Stimulated activated CD8-positive, alpha-beta memory T cell treated with anti-CD3 and anti-CD28 coated beads, Interleukin-15, amount 100 ng/mL, for 4 hours (primary cell): ENCODE data around the gene PPP1R3F.
A peak's percentile ranks its signal among the peaks of the same experiment; 100 is the strongest.
"Not testable (repeated sequence)": the region's sequence is repeated elsewhere in the genome, so short reads cannot be mapped to it uniquely, and the experiment has no call there.

Experiments used
- DNase-seq, 2 donors: peaks; one replicate each; pipeline ENCODE4 v3.0.0-alpha.2; 2020; ENCODE audit warnings: low read depth in 2 of 2

PPP1R3F gene

DNA sequence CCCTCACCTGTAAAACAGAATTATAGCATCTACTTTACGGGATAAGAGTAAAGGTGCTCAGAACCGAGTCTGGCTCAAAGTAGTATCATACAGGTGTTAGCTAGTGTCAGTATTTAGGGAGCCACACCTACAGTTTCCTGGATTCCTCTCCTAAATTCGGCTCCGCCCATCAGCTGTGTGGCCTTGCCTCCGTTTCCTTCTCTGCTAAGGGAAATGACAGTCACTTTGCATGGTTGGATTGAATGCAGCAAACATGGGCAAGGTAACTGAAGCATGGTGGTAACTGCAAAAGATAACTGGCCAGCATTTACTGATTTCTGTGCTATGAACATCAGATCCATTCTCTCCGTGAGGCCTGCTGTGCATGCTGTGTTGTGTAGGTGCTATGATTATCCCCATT is 2.8 kb downstream of the PPP1R3F start:
- DNase-seq = no peak

DNA sequence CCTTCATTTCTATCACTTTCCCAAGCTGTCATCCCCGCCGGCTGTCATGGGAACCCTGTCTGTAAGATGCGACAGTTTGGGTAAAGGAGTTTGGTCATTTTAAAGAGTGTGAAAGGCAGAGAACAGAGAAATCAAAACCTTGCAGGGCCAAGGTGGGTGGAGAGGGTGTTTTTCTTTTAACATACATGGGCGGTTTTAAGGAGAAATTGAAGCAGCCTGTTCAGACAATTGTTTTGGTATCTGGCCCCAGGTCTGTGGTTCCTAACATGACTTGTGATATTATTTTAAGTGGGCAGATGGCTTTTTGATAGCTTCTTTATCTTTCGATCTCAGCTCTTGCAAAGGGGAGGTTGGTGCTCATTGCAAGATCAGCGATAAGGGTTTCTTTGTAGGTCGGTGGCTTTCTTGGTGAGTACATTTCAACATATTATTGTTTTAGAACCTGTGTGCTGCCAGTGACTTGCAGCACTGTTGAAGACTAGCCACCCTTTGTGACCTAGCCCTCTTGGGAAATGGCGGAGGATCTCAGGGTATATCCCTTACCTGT is 3.7 kb downstream of the PPP1R3F start:
- peak in 1 of 2 donors; percentile 19 for DNase-seq

DNA sequence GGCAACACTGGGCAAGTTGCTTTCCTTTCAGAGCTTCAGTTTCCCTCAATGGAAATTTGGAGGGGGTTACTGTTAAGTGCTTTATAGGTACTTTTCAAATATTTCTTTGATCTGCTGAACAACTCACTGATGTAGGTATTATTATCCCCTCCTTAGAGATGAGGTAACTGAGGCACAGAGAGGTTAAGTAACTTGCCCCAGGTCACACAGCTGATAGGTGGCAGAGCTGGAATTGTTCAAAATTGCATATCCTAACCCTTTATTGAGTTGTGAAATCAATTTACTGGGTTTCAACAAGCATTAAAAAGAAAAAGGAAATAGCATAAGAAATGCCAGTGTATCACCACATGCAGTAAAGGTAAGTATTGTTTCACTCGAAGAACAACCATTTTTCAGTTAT is 6.6 kb downstream of the PPP1R3F start:
- no peak for DNase-seq

DNA sequence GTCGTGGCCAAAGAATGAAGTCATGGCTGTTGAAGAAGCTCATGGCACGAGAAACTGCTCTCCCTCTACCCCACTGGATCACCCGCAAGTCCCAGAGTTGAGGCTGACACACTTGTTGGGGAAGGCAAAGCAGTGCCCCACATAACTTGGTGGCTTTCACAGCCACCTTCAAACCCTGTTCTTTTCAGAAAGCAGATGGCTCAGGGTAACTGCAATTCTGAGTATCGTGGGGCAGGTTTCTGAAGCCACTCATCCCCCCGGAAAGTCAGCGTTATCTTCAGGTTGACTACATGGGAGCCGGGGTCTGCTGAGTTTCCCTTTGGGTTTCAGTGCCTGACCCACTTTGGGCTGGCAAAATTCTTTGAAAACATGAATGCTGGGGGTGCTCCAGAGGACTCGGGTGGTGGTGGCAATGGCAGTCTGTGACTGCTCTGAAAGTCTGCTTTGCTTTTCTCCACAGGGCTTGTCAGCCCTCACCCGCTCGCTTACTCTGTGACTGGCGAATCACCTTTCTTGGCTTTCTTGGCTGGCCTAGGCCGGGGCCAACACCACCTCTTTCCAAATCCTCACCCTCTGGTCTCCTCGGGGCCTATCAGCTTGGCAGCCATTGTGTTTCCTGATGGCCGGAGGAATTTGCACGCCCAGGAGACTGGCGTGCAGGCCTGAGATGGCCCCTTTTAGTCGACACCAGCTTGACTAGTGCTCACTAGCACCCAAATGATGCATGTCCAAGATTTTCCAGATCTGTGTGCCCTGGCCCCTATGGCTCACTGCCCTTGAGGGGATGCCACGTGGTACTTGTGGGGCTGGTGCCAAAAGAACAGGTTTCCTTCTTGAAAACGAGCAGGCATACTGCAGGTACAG is 7.3 kb downstream of the PPP1R3F start:
- no peak for DNase-seq

DNA sequence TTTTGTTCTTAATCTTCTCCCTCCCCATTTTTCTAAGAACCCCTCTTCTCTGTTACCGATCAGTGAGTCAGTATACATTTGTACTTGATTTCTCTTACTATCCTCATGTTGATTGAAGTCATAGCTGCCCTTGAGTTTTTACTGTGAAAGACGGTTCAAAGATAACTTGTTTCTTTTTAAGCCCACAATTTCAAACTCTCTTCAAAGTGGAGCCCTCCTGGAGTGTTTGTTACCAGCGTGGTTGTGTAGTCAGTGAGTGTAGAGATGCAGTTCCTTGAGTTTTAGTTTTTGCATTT is 7.9 kb downstream of the PPP1R3F start:
- DNase-seq = no peak

DNA sequence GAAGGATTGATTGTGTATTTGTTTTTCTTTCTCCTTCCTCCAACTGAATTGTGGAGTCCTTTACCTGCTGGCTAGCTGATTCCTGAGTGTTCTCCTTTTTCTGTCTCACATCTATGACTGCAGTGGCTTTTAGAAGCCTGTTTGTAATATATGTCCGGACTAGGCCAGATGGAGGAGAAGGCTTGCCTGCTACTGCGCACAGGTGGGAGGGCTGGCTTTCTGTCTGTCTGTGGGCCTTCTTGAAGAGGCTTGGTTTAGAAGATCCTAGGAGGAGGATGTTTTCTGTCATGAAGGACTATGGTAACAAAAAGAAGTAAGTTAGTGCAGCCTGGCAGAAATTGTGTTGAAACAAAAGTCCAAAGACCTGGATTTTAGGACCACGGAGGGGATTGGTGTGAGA is 8.5 kb downstream of the PPP1R3F start:
- no peak for DNase-seq

DNA sequence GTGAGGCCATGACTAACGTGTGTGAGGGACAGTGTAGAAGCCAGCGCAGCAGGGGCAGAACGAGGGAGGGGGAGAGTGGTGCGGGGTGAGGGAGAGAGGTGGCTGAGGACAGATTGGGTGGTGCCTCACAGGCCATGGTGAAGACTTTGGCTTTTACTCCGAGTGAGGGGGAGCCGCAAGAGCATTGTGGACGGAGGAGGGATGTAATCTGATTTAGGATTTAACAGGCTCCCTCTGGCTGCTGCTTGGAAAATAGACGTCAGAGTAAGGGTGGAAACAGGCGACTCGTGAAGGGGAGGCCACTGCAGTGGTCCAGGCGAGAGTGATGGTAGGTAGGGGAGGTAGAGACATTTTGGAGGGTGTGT is 13.0 kb downstream of the PPP1R3F start:
- DNase-seq = no peak

DNA sequence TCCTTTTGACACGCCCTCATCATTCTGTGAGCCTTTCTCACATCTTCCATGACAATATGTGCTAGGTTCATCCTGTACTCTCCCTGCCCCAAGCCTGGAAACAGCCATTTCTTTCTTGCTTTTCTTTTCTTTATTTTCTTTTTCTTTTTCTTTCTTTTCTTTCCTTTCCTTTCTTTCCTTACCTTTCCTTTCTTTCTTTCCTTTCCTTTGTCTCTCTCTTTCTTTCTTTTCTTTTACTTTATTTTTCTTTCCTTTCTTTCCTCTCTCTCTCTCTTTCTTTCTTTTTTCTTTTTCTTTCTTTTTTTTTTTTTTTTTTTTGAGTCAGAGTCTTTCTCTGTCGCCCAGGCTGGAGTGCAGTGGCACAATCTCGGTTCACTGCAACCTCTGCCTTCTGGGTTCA is 14.6 kb downstream of the PPP1R3F start:
- DNase-seq = no peak

DNA sequence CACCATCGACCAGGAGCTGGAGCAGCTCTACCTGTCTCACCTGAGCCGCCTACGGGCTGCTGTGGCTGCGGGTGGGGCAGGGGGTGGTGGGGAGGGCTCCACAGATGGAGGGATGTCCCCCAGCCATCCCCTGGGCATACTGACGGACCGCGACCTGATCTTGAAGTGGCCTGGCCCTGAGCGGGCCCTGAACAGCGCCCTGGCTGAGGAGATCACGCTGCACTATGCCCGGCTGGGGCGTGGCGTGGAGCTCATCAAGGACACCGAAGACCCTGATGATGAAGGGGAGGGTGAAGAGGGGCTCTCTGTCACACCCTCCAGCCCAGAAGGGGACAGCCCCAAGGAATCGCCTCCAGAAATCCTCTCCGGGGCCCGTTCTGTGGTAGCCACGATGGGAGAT is 16.5 kb downstream of the PPP1R3F start:
- no peak for DNase-seq

DNA sequence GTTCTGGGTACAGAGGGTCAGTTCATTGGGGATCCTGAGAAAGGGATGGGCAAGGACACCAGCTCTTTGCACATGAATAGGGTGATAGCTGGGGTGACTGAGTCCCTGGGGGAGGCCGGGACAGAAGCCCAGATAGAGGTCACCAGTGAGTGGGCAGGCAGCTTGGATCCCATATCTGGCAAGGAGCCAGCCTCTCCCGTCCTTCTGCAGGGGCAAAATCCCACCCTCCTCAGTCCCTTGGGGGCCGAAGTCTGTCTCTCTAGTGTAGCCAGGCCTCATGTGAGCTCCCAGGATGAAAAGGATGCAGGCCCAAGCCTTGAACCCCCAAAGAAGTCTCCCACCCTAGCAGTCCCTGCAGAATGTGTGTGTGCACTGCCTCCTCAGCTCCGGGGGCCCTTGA is 17.0 kb downstream of the PPP1R3F start:
- DNase-seq = no peak

DNA sequence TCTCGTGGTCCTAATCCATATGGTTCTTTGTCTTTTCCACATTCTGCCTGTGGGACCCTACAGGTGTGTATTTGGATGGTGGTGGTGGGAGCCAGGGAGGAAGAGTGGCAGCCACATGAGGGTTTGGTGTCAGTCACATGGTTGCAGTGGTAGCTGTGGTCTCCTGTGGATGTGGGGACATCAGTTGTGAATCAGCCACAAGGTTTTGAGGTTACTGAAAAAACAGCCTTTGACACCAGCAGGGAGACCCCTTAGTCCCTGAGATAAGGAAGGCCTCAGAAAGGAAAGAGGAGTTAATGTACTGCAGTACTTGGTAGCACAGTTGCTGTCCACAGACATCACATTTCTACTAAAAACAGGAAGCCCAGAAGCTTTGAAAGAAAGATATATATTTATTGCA is 18.1 kb downstream of the PPP1R3F start:
- no peak for DNase-seq

DNA sequence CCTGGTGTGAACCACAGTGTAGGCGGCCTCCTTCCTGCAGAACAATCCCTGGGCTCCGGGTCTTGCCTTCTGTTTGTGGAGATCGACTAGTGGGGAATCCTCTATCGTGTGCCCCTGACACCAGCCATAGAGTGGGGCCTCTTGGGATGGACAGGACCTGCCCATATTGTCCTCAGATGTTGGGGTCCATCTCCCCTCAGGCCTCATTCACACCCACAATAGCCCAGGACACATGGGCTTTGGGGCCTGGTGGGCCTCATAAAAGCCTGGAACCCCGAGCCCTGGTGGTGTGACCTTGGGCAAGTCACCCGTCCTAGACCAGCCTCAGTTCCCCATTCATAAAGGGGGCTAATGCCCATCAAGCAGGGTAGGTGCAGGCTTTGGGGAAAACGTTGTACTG is 20.6 kb downstream of the PPP1R3F start:
- DNase-seq = no peak

DNA sequence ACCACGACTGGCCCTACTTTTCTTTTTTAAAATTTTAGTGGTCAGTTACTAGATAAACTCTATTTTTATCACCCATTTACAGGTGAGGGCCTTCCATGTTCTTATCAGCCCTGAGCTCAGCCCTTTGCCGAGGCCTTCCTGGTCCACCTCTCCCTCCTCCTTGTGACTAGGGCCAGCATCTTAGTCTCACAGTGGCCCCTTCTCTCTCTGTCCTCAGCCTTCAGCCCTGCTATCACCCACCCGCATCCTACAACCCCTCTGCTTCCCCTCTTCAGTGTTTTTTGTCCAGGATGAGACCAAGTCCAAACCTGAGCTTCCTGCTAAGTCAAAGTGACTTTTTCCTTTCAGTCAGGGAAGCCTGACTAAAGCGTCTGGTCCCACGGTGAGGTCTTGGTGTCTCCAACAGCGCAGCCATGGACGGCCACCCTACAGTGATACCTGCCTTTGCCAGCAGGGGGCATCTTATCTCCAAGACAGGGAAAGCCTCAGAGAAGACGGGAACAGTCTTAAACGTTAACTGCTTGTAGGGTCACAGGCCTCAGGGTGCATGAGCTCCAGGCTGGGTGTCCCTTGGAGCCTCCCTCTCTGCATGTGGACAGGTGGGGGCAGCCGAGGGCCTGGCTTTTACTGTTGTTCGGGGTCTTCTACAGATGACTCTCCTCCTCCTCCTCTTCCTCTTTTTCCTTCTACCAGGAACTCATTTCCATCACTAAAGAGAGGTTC is 22.2 kb downstream of the PPP1R3F start:
- DNase-seq = no peak

DNA sequence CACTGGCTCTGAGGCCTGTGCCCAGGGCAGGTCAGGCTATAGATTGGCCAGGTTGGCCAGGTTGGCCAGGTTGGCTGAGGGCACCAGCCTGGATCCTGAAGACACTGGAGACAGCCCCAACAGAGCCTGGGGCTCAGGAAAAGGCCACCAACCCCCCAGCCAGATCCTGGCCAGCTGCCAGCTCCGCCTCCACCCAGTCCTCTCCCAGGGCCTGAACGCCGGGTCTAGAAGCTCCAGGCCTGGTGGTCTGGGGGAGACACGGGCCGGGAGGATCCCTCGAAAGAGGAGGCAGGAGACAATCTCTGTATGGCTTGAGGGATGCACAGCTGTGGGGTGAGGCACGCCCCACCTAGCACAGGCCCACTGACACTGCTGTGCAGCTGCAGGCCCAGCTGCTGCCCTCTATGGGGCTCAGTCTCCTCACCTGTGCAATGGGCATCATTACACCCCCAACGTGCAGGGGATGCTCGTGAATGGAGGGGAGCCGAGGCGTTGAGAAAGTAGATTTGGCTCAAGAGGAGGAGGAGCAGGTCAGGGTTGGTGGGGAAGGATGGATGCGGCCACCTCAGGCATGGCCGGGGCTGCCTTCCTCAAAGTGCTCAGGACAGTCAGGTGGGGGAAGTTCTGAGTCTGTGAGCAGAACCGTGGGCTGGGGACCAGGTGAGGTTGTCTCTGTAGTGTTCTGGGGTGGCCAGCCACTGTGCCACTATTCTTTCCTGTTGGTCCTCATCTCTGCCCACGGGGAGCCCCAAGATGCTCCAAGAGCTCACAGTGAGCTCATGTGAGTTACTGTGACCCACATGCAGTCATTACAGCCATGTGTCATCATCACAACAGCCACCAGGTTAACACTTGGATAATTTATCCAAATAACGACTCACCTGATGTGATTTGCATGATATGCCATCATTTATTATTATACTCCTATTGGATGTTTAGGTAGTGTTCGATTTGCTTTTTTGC is 23.1 kb downstream of the PPP1R3F start:
- no peak for DNase-seq

DNA sequence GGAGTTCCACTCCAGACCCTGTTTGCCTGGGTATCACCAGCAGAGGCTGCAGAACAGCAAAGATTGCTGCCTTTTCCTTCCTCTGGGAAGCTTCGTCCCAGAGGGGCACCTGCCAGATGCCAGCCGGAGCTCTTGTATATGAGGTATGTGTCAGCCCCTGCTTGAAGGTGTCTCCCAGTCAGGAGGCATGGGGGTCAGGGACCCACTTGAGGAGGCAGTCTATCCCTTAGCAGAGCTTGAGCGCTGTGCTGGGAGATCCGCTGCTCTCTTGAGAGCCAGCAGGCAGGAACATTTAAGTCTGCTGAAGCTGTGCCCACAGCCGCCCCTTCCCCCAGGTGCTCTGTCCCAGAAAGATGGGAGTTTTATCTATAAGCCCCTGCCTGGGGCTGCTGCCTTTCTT is 29.7 kb downstream of the PPP1R3F start:
- DNase-seq = not testable (repeated sequence)

DNA sequence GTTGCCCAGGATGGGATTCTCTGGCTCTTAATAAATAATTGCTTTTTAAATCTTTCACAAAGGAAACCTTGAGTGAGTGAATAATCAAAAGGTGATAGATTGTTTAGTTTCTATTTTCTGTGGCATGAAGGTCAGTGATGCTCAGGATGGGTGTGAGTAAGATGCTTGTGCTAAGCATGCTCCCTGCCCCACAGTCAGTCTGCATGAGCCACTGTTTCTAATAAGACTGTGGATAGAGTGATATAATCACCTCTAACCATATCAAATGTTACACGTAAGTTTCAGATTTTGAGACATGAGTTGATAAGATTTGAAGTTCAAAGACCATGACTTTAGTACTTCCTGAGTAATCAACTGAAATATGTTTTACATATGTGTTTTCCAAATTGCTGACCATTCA is 31.1 kb downstream of the PPP1R3F start:
- DNase-seq = no peak

DNA sequence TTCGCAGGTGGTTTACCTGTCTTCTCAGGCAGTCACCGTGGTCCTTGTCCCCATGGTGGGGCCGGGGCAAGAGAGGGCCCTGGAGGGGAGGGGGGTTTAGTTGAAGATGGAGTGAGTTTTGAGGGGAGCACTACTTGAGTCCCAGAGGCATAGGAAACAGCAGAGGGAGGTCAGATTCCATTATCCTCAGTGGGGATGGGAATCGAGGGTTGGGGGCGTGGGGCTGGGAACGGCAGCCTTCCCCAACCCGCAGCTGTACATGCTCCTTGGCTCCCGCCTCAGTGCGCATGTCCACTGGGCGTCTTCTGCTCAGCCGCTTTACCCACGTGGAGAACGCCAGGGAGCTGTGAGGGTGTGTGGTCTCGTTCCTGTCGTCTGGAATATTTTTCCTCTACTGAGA is 33.8 kb downstream of the PPP1R3F start, which contains the start of gene GAGE10:
TSS of gene GAGE10 (plus strand) at position 301 of the 400 bp plus-strand sequence. CDS start 1,214 bp downstream, outside the sequence.
- no peak for DNase-seq

DNA sequence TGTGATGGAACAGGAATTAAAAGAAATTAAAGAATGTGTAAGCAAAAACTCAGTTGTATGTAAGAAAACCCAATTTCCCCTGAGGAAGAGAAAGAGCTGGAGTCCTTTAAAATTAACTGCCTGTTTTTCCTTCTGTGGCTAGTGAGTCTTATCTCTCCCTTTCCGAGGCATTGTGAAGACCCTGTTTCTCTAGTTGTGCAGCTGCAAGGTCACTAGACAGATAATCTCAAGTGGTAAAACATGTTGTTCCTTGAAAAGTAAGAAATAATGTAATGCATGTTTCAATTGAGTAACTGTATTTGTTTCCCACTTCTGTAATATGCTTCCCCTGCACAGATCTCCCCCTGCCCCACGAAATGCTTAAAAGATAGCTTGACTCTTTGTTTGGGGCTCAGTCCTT is 38.2 kb downstream of the PPP1R3F start:
- not testable (repeated sequence) for DNase-seq

DNA sequence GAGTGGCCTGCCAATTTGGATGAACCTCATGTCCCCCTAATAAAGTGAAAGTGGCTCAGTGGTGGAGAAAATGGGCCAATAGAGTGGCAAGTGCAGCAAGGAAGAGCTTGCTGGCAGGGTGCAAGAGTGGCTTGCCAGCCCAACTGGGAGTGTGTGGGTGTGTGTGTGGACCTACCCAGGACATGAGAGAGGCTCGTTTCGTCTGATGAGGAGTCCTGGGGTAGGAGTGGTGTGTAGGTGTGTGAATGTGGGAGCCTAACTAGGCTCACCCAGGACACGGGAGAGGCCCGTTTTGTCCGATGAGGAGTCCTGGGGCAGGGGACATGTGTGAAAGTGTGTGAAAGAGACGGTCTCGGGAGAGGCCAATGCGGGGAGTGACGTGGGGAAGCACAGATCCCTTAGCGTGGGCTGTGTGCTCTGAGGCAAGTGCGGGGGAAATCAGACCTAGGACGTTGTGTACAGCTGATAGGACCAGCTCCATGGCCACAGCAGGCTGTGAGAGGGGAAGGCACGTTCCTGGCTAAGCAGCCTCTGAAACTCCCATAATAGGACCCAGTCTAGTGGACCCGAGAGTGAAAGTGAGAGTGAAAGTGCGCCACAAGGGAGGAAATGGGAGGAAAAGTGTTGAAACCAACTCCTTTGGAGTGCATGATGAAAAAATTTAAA is 39.1 kb downstream of the PPP1R3F start:
- no peak for DNase-seq

DNA sequence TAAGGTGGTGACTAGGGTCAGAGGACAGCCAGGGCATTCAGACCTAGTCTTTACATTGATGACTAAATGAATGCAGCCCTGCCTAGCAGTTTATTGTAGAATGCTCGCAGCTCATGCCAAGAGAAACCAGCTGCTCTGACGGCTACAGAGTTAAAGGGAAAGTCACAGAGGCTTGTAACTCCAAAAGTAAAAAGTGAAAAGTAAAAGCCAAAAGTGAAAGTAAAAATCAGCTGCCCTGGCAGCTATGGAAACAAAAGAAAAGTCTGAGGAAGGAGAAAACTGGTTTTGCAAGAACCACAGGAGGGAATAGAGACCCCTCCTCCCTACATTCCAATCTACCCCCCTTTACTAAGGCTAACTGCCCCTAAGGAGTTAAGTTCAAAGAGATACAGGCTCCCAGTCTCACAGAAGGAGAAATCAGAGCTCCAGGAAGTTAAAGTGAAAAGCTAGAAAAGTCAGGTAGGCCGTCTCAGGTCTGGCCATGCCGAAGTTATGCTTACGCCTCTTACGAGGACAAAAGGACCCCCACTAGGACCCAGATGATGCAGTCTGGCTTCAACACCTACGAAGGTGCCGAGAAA is 39.9 kb downstream of the PPP1R3F start:
- DNase-seq = no peak

DNA sequence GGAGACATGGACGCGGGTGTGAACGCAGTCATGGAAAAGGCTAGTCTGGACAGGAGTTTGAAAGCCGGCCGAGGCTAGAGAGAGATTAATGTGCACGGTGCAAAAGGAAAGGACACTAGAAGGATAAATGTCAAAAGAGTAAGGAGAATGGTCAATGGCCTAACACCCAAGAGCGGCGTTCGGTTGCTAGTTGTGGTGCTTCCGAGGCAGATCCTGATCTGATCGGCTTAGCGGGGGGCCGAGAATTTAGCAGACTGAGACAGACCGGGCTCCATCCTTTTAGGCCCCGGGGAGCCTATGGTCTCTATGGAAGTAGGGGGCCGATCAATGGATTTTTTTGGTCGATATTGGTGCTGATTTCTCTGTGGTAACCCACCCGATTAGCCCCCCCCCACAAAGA is 40.8 kb downstream of the PPP1R3F start:
- no peak for DNase-seq
